HepG2 (cell line): ENCODE data around the gene HRC. TPM values are rescaled to one million over a fixed set of nuclear protein-coding genes. Genes with fewer than 3 reads are reported as not detected.

Experiments used
- ATAC-seq: fragments of 200-7000 bp; cut with Tn5 transposase; 3 replicates; pipeline ENCODE4 v1.9.1; 2020; ENCODE audit warnings: mild to moderate bottlenecking, moderate library complexity
- BruUV-seq: library from RNA; stranded (reverse); fragments of 400-500 nt; replicated peaks from 2 replicates; lab custom pipeline; 2021; lab: Mats Ljungman, UMichigan
- CTCF ChIA-PET: fragments of 300-600 bp; formaldehyde crosslinking; extraction: SDS; loops from one replicate; lab custom pipeline; 2021; ENCODE audit warnings: low total read pairs, inconsistent platforms, low intra/inter-chr PET ratio; lab: Yijun Ruan, JAX
- POLR2A ChIA-PET: fragments of 350-600 bp; sonication (Branson Sonifier 250); formaldehyde crosslinking; loops from one replicate; lab custom pipeline; 2020; ENCODE audit warnings: antibody characterized with exemption, inconsistent platforms; lab: Yijun Ruan, JAX
- DNase-seq: peaks from one replicate; pipeline ENCODE4 v3.0.0-alpha.2; 2015; ENCODE audit warnings: low spot score
- FAIRE-seq: peaks from 3 replicates; lab custom pipeline; 2011; peaks lifted over from hg19 to GRCh38; lab: Jason Lieb, UNC
- H2AFZ ChIP-seq: one replicate; pipeline ENCODE4 v1.6.1; 2011; ENCODE audit warnings: low read length, inconsistent platforms
- H3K27ac ChIP-seq: fragments of 300-600 bp; 3 replicates; pipeline ENCODE4 v1.8.0; 2011; ENCODE audit warnings: mixed run types, mild to moderate bottlenecking, mixed read lengths, low read length, inconsistent platforms; ENCODE audit not compliant: insufficient read depth; ENCODE audit errors: extremely low read length
- H3K27me3 ChIP-seq, 2 experiments: fragments of 200-600 bp in 1 of 2; 2 replicates in 1 of 2; 3 replicates in 1 of 2; pipeline versions ENCODE4 v1.6.0 to v1.8.0; 2011; ENCODE audit warnings: low read length in 2 of 2, mild to moderate bottlenecking in 2 of 2, moderate library complexity in 2 of 2, inconsistent platforms in 1 of 2; ENCODE audit not compliant: insufficient read depth in 2 of 2, control insufficient read depth in 1 of 2
- H3K36me3 ChIP-seq, 2 experiments: fragments of 200-600 bp in 1 of 2; replicated peaks in 1 of 2; 2 replicates in 1 of 2; 3 replicates in 1 of 2; pipeline versions ENCODE4 v1.5.1 to v1.8.0; 2011; ENCODE audit warnings: low read length in 2 of 2, inconsistent platforms in 1 of 2; ENCODE audit not compliant: insufficient read depth in 2 of 2, control insufficient read depth in 1 of 2
- H3K4me1 ChIP-seq: 2 replicates; pipeline ENCODE4 v1.5.1; 2012; ENCODE audit warnings: low read length, inconsistent platforms; ENCODE audit not compliant: insufficient read depth
- H3K4me2 ChIP-seq: 2 replicates; pipeline ENCODE4 v1.6.0; 2011; ENCODE audit warnings: low read depth, low read length, inconsistent platforms
- H3K4me3 ChIP-seq, 3 experiments: fragments of 200-600 bp in 1 of 3; sonication (generic), shearing (Covaris generic) in 1 of 3; replicated peaks in 1 of 3; 2 replicates each; pipeline ENCODE4 v1.5.1; 2011 to 2016; ENCODE audit warnings: low read length in 3 of 3, inconsistent platforms in 2 of 3, low read depth in 2 of 3, mild to moderate bottlenecking in 2 of 3, control low read depth in 1 of 3, mixed read lengths in 1 of 3; ENCODE audit not compliant: insufficient read depth in 1 of 3
- H3K79me2 ChIP-seq: one replicate; pipeline ENCODE4 v1.6.1; 2011; ENCODE audit warnings: low read length, inconsistent platforms; ENCODE audit not compliant: insufficient read depth
- H3K9ac ChIP-seq: 2 replicates; pipeline ENCODE4 v1.6.0; 2011; ENCODE audit warnings: mild to moderate bottlenecking, low read depth, low read length, inconsistent platforms; ENCODE audit not compliant: insufficient read depth
- H3K9me3 ChIP-seq: 2 replicates; pipeline ENCODE4 v1.5.1; 2012; ENCODE audit warnings: mild to moderate bottlenecking, low read length
- H4K20me1 ChIP-seq: 2 replicates; pipeline ENCODE4 v1.6.0; 2011; ENCODE audit warnings: inconsistent platforms, mild to moderate bottlenecking, low read length, moderate library complexity; ENCODE audit not compliant: insufficient read depth
- ARNT2 ChIP-seq: sonication (generic); formaldehyde crosslinking; IDR thresholded peaks from 2 replicates; pipeline ENCODE4 v1.8.0; 2022; ENCODE audit warnings: mild to moderate bottlenecking, low read depth, missing genetic modification reagents, moderate library complexity
- HNF4G ChIP-seq, 2 experiments: sonication (generic) in 1 of 2; formaldehyde crosslinking in 1 of 2; IDR thresholded peaks; 2 replicates each; pipeline versions ENCODE4 v1.4.0 to v1.6.1; 2011 to 2020; ENCODE audit warnings: borderline replicate concordance in 2 of 2, low read depth in 2 of 2, mild to moderate bottlenecking in 2 of 2, low read length in 1 of 2, missing genetic modification reagents in 1 of 2, moderate library complexity in 1 of 2
- JARID2 ChIP-seq: sonication (generic); formaldehyde crosslinking; IDR thresholded peaks from 2 replicates; pipeline ENCODE4 v1.8.1; 2023; ENCODE audit warnings: missing genetic modification reagents, inconsistent platforms; ENCODE audit not compliant: insufficient replicate concordance
- SIX4 ChIP-seq: sonication (generic); formaldehyde crosslinking; IDR thresholded peaks from 2 replicates; pipeline ENCODE4 v1.4.0; 2020; ENCODE audit warnings: missing genetic modification reagents
- SP1 ChIP-seq, 2 experiments: fragments of 450-650 bp in 1 of 2; sonication (generic) in 1 of 2; formaldehyde crosslinking in 1 of 2; IDR thresholded peaks; 2 replicates each; pipeline versions ENCODE4 v1.4.0 to v1.6.1; 2016 to 2020; ENCODE audit warnings: missing genetic modification reagents in 1 of 2
- TEAD3 ChIP-seq: optimal IDR thresholded peaks from 2 replicates; pipeline ENCODE3; 2016; ENCODE audit warnings: borderline replicate concordance
- ZBTB38 ChIP-seq: sonication (generic); formaldehyde crosslinking; IDR thresholded peaks from 2 replicates; pipeline ENCODE4 v1.5.1; 2020; ENCODE audit warnings: mild to moderate bottlenecking, missing genetic modification reagents
- ZNF501 ChIP-seq: sonication (generic); formaldehyde crosslinking; IDR thresholded peaks from 2 replicates; pipeline ENCODE4 v1.5.1; 2020; ENCODE audit warnings: mild to moderate bottlenecking, moderate library complexity, missing genetic modification reagents
- ZSCAN20 ChIP-seq: sonication (generic); formaldehyde crosslinking; IDR thresholded peaks from 2 replicates; pipeline ENCODE4 v1.4.0; 2020; ENCODE audit warnings: missing genetic modification reagents, mild to moderate bottlenecking, borderline replicate concordance
- WGBS: methylation state at CpG from one replicate; pipeline ENCODE4 v1.1.6; 2017; ENCODE audit warnings: low lambda C conversion rate; 5-methylcytosine and 5-hydroxymethylcytosine counted together
- in situ Hi-C: cut with HindIII; loops from 2 replicates; pipeline ENCODE4 v1.10.0; 2017; ENCODE audit warnings: low pct_unique_long_range_greater_than_20kb; ENCODE audit not compliant: extremely low pct_ligation_motif_present
- intact Hi-C: fragments of 100-400 bp; cut with micrococcal nuclease; formaldehyde crosslinking; loops from one replicate; pipeline ENCODE4 v1.10.0; 2022; ENCODE audit not compliant: unreplicated experiment
- polyA plus RNA-seq, 8 experiments: library from polyadenylated mRNA; depleted of rRNA in 3 of 8; stranded (reverse) in 7 of 8; unstranded in 1 of 8; fragments of >200 nt; fragmentation: Illumina TruSeq in 4 of 8; extraction: Trizol in 4 of 8; gene quantifications; 2 replicates each; pipeline versions ENCODE4 v1.2.1 to v1.2.3, GENCODE V29; 2011 to 2016; ENCODE audit warnings: low read depth in 4 of 8, missing spikeins in 1 of 8, mixed read lengths in 1 of 8; ENCODE audit not compliant: insufficient read depth in 1 of 8
- total RNA-seq, 5 experiments: library from RNA; depleted of rRNA; stranded (reverse); fragments of >200 nt; fragmentation: Illumina TruSeq; extraction: Trizol; gene quantifications; 2 replicates each; pipeline ENCODE4 v1.2.3, GENCODE V29; 2016; ENCODE audit warnings: low read depth in 1 of 5
- TF ChIP-seq, protein P1 (sequence below): sonication (generic); formaldehyde crosslinking; IDR thresholded peaks from 2 replicates; pipeline ENCODE4 v1.5.0; 2020; ENCODE audit warnings: mild to moderate bottlenecking, missing genetic modification reagents
- TF ChIP-seq, protein P2 (sequence below): sonication (generic); formaldehyde crosslinking; conservative IDR thresholded peaks from 2 replicates; pipeline ENCODE4 v1.4.0; 2020; ENCODE audit warnings: mild to moderate bottlenecking, missing genetic modification reagents, moderate library complexity
- TF ChIP-seq, protein P3 (sequence below): sonication (generic); formaldehyde crosslinking; IDR thresholded peaks from 2 replicates; pipeline ENCODE4 v1.4.0; 2020; ENCODE audit warnings: missing genetic modification reagents, mild to moderate bottlenecking, borderline replicate concordance
- TF ChIP-seq, protein P4 (sequence below): sonication (generic); formaldehyde crosslinking; IDR thresholded peaks from 2 replicates; pipeline ENCODE4 v1.9.0; 2022; ENCODE audit warnings: missing genetic modification reagents, mild to moderate bottlenecking, borderline replicate concordance

The HRC gene
- total and polyA plus RNA-seq, 2 of the 13 experiments (the other 11 are each of a cell fraction or from before 2014, with no cell fraction given), result 3.6 to 15.4 TPM

DNA sequence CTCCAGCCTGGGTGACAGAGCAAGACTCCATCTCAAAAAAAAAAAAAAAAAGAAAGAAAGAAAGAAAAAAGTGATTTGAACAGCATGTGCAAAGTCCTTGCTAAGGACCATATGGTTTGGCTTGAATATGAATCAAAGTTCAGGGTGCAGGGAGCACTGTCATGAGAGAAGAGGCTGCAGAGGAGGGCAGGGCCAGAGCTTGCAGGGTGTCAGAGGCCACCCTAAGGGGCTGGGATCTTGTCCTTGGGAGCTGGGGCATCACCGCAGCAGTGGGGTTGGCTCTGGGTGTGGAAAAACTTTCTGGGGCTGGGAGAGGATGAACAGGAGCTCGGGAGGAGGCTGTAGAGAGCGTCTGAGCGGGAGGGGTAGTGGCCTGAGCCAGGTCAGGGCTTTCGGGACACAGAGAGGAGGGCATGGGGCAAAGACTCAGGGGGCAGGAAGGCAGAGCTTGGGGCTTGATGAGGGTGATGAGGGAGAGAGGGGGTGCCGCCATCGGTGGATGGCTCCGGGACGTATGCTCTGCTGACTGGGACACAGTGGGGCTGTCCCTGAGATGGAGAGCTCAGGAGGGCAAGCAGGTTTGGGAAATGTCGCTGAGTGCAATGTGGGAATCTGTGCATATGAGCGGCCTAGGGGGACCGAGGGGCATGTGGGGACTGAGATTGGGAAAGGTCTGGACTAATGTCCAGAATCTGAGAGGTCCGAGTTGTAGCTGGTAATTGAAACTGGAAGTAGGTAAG lies 5.4 kb upstream of the HRC start:
- no peak for ATAC-seq
- intact Hi-C loops (no loop called here), in situ Hi-C loops (no loop called here)
- ChIA-PET CTCF (no interaction called here), POLR2A (interaction anchor here (1.0 to 1.2 kb wide), 3 partner anchors 10 to 25 kb away, joined by 3 to 4 read pairs (median 4); no protein-coding TSS in a partner anchor)
- BruUV-seq, result no TSS peak
- Histone ChIP-seq H3K9me3 (no peaks in the 10 kb centered on the region), H3K36me3 (no peaks in the 10 kb centered on the region), H3K79me2 (no peaks in the 10 kb centered on the region), H4K20me1 (no peaks in the 10 kb centered on the region), H3K27ac (no peak overlapping the region), H3K4me3 (no peak overlapping the region), H2AFZ (no peak overlapping the region), H3K4me1 (peaks cover 45% of the 10 kb centered on the region), H3K4me2 (peak overlapping the region; percentile 33; the same call in 1 of the 2 replicates), H3K9ac (no peak overlapping the region), H3K27me3 (no peaks in the 10 kb centered on the region)
- DNase-seq, result no peak
- FAIRE-seq, result no peak
- WGBS, result 77% methylated on average over 13 of the region's 13 CpGs
- TF ChIP-seq, protein P1, sequence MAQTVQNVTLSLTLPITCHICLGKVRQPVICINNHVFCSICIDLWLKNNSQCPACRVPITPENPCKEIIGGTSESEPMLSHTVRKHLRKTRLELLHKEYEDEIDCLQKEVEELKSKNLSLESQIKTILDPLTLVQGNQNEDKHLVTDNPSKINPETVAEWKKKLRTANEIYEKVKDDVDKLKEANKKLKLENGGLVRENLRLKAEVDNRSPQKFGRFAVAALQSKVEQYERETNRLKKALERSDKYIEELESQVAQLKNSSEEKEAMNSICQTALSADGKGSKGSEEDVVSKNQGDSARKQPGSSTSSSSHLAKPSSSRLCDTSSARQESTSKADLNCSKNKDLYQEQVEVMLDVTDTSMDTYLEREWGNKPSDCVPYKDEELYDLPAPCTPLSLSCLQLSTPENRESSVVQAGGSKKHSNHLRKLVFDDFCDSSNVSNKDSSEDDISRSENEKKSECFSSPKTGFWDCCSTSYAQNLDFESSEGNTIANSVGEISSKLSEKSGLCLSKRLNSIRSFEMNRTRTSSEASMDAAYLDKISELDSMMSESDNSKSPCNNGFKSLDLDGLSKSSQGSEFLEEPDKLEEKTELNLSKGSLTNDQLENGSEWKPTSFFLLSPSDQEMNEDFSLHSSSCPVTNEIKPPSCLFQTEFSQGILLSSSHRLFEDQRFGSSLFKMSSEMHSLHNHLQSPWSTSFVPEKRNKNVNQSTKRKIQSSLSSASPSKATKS (CRISPR knock-in tag), result no peak
- TF ChIP-seq HNF4G (IDR thresholded peaks at IDR 0.05; ENCODE audit: borderline replicate concordance, low read depth, low read length) (peak; percentile 44), HNF4G (CRISPR knock-in tag; IDR thresholded peaks at IDR 0.05; ENCODE audit: borderline replicate concordance, low read depth) (no peak), TEAD3 (CRISPR knock-in tag) (peak; percentile 5), SIX4 (CRISPR knock-in tag) (no peak), JARID2 (CRISPR knock-in tag) (no peak), ZNF501 (no peak), ARNT2 (CRISPR knock-in tag) (no peak), SP1 (IDR thresholded peaks at IDR 0.05) (no peak), SP1 (CRISPR knock-in tag; IDR thresholded peaks at IDR 0.05) (no peak), ZBTB38 (0 out of 2 replicates have a peak, but pooled peaks have one; percentile 20), ZSCAN20 (CRISPR knock-in tag) (no peak)
- TF ChIP-seq, protein P2, sequence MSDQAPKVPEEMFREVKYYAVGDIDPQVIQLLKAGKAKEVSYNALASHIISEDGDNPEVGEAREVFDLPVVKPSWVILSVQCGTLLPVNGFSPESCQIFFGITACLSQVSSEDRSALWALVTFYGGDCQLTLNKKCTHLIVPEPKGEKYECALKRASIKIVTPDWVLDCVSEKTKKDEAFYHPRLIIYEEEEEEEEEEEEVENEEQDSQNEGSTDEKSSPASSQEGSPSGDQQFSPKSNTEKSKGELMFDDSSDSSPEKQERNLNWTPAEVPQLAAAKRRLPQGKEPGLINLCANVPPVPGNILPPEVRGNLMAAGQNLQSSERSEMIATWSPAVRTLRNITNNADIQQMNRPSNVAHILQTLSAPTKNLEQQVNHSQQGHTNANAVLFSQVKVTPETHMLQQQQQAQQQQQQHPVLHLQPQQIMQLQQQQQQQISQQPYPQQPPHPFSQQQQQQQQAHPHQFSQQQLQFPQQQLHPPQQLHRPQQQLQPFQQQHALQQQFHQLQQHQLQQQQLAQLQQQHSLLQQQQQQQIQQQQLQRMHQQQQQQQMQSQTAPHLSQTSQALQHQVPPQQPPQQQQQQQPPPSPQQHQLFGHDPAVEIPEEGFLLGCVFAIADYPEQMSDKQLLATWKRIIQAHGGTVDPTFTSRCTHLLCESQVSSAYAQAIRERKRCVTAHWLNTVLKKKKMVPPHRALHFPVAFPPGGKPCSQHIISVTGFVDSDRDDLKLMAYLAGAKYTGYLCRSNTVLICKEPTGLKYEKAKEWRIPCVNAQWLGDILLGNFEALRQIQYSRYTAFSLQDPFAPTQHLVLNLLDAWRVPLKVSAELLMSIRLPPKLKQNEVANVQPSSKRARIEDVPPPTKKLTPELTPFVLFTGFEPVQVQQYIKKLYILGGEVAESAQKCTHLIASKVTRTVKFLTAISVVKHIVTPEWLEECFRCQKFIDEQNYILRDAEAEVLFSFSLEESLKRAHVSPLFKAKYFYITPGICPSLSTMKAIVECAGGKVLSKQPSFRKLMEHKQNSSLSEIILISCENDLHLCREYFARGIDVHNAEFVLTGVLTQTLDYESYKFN (CRISPR knock-in tag), result peak; percentile 43; the same call in 1 of the 2 replicates
- TF ChIP-seq, protein P3, sequence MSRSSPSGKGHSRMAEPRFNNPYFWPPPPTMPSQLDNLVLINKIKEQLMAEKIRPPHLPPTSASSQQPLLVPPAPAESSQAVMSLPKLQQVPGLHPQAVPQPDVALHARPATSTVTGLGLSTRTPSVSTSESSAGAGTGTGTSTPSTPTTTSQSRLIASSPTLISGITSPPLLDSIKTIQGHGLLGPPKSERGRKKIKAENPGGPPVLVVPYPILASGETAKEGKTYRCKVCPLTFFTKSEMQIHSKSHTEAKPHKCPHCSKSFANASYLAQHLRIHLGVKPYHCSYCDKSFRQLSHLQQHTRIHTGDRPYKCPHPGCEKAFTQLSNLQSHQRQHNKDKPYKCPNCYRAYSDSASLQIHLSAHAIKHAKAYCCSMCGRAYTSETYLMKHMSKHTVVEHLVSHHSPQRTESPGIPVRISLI (CRISPR knock-in tag), result peak; percentile 32; the same call in 1 of the 2 replicates
- TF ChIP-seq, protein P4, sequence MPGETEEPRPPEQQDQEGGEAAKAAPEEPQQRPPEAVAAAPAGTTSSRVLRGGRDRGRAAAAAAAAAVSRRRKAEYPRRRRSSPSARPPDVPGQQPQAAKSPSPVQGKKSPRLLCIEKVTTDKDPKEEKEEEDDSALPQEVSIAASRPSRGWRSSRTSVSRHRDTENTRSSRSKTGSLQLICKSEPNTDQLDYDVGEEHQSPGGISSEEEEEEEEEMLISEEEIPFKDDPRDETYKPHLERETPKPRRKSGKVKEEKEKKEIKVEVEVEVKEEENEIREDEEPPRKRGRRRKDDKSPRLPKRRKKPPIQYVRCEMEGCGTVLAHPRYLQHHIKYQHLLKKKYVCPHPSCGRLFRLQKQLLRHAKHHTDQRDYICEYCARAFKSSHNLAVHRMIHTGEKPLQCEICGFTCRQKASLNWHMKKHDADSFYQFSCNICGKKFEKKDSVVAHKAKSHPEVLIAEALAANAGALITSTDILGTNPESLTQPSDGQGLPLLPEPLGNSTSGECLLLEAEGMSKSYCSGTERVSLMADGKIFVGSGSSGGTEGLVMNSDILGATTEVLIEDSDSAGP (CRISPR knock-in tag), result peak; percentile 28; the same call in 1 of the 2 replicates
